ENCODE measurements around the gene DDX54.
"Not testable (repeated sequence)": the region's sequence is repeated elsewhere in the genome, so short reads cannot be mapped to it uniquely, and the experiment has no call there.

Gene DDX54

DNA sequence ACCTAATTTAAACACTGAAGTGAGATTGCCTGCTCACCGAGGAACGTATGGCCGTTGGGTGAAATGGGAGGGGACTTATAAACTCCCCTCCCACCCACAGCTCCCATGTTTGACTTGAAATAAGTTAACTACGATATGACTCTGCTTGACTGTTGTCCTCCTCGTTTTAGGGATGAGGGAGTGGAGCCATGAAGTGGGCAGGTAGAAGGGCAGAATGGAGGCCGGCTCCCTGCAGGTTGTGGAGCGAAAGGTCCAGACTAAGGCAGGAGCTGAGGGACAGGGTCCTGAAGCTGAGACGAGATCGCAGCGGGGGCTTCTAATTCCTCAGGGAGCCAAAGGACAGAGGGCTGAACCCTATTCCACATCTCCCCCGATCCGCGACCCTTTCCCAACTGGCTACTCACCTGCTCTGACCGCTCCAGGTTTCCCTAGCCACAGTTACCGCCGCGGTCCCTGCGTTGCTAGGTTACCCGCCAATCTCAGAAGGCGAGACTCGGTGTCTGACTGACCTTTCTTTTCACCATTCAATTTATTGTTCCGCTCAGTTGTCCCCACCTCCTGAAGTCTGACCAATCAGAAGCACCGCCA is 35.4 kb upstream of the DDX54 start:
- no peak for DNase-seq (ENCODE audit: low read depth)

- DNase-seq (ENCODE audit: low read depth), result no peak
Observed at GRCh38 chr12:113216027-113216426, 30.7 kb upstream of the DDX54 start.

DNA sequence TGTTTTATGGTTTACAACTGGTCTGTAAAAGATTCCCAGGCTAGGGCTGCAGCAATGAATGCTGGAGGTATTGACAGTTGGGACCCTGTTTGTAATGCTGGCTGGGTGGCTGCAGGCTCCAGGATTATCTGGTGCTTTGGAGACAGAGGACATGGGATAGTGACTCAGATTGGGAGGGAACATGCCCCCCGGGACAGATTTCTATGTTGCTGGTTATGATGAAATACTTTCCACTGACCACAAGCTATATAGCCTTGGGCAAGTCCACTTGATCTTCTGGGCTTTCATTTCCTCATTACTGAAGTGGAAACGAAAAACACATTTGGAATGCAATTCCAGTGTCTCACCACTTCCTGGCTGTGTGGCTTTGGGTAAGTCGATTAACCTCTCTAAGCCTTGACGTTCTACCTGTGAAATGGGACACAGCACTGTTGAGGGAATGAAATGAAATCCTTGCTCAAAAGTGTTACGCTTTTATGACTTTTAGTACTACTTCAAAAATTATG is 29.7 kb upstream of the DDX54 start:
- DNase-seq (ENCODE audit: low read depth), result no peak

DNA sequence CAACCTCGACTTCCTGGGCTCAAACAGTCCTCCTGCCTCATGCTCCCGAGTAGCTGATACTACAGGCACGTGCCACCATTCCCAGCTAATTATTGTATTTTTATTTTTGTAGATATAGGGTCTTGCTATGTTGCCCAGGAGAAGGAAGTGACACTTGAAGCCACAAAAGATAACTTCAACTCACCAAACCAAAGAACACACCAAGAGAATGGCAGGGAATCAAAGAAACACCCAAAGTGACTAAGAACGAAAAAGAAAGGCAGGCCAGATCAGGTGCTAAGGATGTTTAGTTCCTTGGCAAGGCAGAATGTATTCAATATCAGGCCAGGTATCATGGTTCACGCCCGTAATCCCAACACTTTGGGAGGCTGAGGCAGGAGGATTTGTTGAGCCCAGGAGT is 25.9 kb upstream of the DDX54 start:
- DNase-seq (ENCODE audit: low read depth), result no peak

DNA sequence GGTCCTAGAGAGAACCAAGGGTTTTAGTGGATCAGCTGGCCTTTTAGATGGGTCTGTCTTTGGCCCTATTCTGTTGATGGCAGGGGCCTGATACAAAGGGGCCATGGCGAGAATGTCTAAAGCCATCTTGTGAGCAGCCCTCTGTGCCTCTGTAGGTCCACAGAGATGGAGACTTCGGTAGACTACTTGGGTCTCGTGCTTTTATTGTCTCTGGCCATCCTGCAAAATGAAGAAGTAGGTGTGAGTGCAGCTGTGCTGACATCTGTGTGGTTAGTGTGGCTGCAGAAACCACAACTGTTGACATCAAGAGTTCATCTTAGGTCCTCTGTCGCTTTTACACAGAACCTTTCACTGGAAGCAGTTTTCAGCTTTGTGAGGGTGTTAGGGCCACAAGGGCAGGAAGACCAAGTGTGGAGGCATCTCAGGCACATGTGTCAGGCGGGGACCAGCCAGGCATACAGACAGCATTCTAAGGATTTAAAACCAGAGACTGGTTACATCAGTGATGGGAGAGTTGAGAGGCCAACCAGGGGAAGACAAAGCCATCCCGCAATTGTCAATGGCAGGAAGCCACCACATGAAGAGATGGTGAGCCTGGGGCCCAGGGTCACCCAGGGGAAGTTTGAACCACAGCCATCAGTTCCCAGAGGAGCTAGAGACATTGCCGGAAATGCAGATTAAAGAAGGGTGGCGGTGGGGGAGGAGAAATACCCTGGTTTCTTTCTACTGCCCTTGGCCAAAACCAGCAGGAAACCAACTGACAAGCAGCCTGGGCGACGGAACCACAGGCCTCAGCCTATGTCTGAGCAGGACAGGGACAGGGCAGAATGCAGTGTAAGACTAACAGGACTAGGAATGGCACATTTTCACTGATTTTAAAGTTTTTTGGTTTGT is 23.0 kb upstream of the DDX54 start:
- DNase-seq (ENCODE audit: low read depth), result peak; percentile 84

DNA sequence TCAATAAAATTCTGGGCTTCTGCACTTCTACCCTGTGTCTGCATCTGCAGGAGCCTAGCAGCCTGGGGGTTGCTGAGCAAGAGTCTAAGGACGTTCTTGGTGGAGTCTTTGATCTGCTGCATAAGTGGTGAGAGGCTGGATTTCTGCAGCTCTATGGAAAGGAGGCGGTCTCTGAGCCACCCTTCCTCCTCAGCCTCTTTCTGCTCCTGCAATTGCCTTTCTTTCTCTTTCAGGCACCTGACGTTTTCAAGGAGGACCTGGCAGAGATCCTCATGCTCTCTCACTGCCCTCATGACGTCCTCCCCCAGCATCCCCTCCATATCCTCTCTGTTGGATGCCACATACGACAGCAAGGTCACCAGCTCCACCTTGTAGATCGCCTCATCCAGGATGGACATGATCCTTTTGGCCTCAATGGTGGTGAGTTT is 22.3 kb upstream of the DDX54 start:
- no peak for DNase-seq (ENCODE audit: low read depth)

GRCh38 chr12:113206802-113207201 is 21.5 kb upstream of the DDX54 start:
- not testable (repeated sequence) for DNase-seq (ENCODE audit: low read depth)

- no peak for DNase-seq (ENCODE audit: low read depth)
Observed at GRCh38 chr12:113204804-113205203, 19.5 kb upstream of the DDX54 start.

DNA sequence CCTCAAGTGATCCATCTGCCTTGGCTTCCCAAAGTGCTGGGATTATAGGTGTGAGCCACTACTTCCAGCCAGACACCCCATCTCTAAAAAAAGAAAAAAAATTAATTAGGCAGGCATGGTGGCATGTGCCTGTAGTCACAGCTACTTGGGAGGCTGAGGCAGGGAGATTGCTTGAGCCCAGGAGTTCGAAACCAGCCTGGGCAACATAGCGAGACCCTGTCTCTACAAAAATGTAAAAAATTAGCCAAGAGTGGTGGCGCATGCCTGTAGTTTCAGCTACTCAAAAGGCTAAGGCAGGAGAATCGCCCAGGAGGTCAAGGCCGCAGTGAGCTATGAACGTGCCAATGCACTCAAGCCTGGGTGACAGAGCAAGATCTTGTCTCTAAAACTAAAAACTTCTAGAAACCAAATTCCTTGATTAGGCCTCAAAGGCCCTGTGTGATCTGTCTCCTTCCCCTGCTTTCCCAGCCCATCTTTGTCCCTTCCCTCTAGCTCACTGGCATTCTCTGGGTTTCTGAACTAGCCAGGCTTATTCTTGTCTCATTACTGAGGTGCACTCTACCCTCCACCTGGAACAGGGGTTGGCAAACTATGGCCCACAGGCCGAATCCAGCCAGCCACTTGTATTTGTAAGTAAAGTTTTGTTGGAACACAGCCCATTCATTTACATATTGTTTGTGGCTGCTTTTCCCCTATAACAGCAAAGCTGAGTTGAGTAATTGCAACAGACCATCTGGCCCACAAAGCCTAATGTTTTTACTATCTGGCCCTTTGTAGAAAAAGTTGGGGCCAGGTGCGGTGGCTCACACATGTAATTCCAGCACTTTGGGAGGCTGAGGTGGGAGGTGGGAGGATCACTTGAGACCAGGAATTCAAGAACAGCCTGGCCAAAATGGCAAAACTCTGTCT is 18.8 kb upstream of the DDX54 start:
- no peak for DNase-seq (ENCODE audit: low read depth)

DNA sequence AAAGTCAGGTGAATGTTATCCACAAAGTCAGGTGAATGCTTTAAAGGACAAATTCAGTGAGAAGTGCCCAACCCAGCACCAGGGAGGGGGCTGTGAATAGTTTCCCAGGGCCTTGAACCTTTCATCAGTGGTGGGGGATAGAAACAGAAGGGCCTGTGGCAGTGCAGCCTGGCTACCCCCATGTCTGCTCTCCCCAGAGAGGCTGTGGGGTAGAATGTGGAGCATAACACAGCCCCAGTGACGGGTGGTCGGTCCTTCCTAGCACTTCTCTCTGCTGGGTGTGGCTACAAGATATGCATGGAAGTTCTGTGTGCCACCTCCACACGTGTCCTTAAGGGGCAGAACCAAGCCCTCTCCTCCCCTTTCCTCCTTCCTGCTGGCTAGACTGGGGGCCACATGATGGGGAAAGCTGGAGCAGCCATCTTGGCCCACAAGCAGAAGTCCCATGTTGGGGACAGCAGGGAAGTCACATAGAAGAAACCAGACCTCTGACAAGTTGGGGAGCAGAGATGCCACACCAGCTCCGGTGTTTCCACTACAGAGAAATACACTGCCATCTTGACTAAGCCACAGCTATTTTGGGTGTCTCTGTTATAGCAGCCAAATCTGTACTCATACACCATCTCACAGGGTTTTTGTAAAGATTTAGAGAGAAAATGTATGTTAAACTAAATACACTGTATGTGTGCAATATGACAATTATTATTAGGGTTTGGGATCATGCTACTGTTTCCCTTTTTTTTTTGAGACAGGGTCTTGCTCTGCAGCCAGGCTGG is 17.2 kb upstream of the DDX54 start:
- no peak for DNase-seq (ENCODE audit: low read depth)

DNA sequence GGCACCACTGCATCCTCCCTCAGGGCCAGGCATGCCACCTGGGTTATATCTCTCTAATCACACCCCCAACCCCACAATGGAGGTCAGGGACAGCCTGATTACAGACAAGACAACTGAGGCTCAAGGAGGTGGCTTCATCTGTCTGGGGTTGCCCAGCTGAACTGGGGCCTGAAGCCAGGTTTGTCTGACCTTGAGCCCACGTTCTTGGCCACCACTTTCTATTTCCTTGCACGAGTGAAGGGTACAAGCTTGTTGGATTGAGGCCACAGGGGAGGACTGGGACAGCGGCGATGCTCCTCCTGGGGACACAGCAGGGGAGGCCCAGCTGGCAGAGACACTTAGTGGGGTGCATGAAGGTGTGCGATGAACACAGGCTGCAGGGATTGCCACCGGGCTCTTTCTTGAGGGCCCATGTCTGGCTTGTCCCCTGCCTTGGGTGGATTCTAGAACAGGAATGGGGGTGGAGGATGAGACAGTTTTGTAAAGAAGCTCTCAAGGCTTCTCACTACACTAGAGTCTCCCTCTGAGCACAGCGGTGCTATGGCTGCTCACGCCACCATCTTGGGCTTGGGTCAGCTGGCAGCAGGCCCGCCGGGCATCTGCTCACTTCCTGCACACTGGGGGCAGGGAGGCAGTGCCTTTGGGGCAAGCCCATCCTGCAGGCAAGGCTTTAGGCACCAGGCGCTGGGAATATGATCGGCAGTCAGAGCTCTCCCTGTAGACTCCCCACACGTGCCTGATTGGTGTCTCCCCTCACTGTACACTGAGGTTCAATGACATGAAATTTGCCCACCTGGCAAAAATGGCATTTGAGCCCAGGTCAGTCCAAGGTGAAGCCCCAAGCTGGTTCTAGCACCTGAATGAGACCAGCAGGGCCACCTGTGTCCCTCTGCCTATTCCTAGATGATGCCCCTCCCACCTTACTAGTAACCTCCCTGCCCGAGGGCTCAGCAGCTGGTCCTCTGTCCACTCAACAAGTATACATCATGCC is 16.2 kb upstream of the DDX54 start:
- DNase-seq (ENCODE audit: low read depth), result no peak

GRCh38 chr12:113200021-113200797 is 14.9 kb upstream of the DDX54 start:
- no peak for DNase-seq (ENCODE audit: low read depth)

DNA sequence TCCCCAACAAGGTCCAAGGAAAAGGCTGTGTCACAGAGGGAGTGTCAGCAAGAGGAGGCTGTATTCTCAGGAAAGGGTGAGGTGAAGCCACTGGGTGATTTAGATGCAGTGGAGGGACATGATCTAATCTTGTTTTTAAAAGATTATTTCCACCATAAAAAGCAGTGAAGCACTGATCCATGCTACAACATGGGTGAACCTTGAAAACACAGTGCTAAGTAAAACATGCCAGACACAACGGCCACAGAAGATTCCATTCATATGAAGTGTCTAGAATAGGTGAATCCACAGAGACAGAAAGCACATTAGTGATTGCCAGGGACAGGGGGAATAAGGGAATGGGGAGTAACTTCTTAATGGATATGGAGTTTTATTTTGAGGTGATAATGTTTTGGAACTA is 13.0 kb upstream of the DDX54 start:
- no peak for DNase-seq (ENCODE audit: low read depth)

- DNase-seq (ENCODE audit: low read depth), result no peak
Observed at GRCh38 chr12:113197518-113198077, 12.3 kb upstream of the DDX54 start.

GRCh38 chr12:113196990-113197389 is 11.7 kb upstream of the DDX54 start:
- DNase-seq (ENCODE audit: low read depth), result peak; percentile 57

GRCh38 chr12:113196582-113196981 is 11.3 kb upstream of the DDX54 start:
- DNase-seq (ENCODE audit: low read depth), result no peak

- DNase-seq (ENCODE audit: low read depth), result no peak
Observed at GRCh38 chr12:113195598-113195997, 10.3 kb upstream of the DDX54 start.

DNA sequence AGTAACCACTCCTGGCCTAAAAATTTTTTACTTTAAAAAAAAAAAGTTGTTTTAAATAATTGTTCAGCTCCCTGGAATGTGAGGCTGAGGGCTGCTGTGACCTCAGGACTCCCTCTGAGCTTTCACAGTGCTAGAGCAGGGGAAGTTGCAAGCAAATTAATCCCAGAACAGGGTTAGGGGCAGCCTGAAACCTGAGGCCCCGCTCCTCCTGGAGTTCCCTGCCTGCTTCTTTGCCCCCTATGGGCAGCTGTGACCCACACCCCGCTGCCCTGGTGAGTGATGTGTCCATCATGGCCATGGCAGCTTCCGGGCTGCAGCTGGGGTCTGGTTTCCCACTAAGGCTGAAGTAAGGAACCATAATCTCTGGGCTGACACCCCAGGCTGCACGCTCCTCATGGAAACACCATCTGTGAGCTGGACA is 9.7 kb upstream of the DDX54 start:
- no peak for DNase-seq (ENCODE audit: low read depth)

- no peak for DNase-seq (ENCODE audit: low read depth)
Observed at GRCh38 chr12:113191227-113191626, 5.9 kb upstream of the DDX54 start.

Data from CMK (cell line).